Heart right ventricle (tissue), 16 donors: ENCODE results near the gene PKDCC. TPM values are rescaled to one million over a fixed set of nuclear protein-coding genes. Genes with fewer than 3 reads are reported as not detected.

Experiments
- ATAC-seq, 8 donors: fragments of 200-7000 bp; cut with Tn5 transposase; one replicate each; pipeline ENCODE4 v1.9.1; 2020; ENCODE audit warnings: mild to moderate bottlenecking in 8 of 8, moderate library complexity in 8 of 8, moderate number of reproducible peaks in 1 of 8
- DNase-seq, 2 donors: peaks; one replicate each; pipeline ENCODE4 v3.0.0-alpha.2; 2020
- H3K27ac ChIP-seq, 10 donors: fragments of 200-600 bp; sonication (generic) in 2 of 10; one replicate each; pipeline versions ENCODE4 v1.5.0 to v1.8.0; 2020 to 2022; ENCODE audit warnings: mild to moderate bottlenecking in 3 of 10
- H3K27me3 ChIP-seq, 7 donors: fragments of 200-600 bp; one replicate each; pipeline ENCODE4 v1.8.0; 2021 to 2022; ENCODE audit warnings: mild to moderate bottlenecking in 2 of 7
- H3K36me3 ChIP-seq, 9 donors: fragments of 200-600 bp; sonication (generic) in 1 of 9; one replicate each; pipeline versions ENCODE4 v1.5.0 to v1.8.0; 2020 to 2022; ENCODE audit warnings: mild to moderate bottlenecking in 2 of 9
- H3K4me1 ChIP-seq, 9 donors: fragments of 200-600 bp; sonication (generic) in 1 of 9; one replicate each; pipeline versions ENCODE4 v1.5.0 to v1.8.0; 2020 to 2022; ENCODE audit warnings: mild to moderate bottlenecking in 4 of 9
- H3K4me3 ChIP-seq, 10 donors: fragments of 200-600 bp; sonication (generic) in 2 of 10; one replicate each; pipeline versions ENCODE4 v1.5.0 to v1.8.0; 2020 to 2022; ENCODE audit warnings: mild to moderate bottlenecking in 7 of 10, moderate library complexity in 2 of 10
- H3K9me3 ChIP-seq, 11 donors: fragments of 200-600 bp in 10 of 11; sonication (generic) in 2 of 11; one replicate each; pipeline versions ENCODE4 v1.5.0 to v1.8.0; 2013 to 2022; ENCODE audit warnings: mild to moderate bottlenecking in 2 of 11, control low read depth in 1 of 11, moderate library complexity in 1 of 11
- CTCF ChIP-seq, 9 donors: fragments of 200-600 bp; sonication (generic) in 2 of 9; IDR thresholded peaks; one replicate each; pipeline versions ENCODE4 v1.5.0 to v1.8.0; 2021 to 2022; ENCODE audit warnings: antibody characterized with exemption in 9 of 9, mild to moderate bottlenecking in 5 of 9, moderate library complexity in 1 of 9
- WGBS, 2 donors: extraction: QIAGEN DNeasy Blood & Tissue Kit; methylation state at CpG; one replicate each; pipeline ENCODE4 v1.1.7; 2013; ENCODE audit warnings: inconsistent platforms in 1 of 2; 5-methylcytosine and 5-hydroxymethylcytosine counted together
- intact Hi-C, 10 donors: fragments of 100-400 bp; cut with DNase I; formaldehyde crosslinking; loops; one replicate each; pipeline versions ENCODE4 v1.11.1 to v1.14.2; 2022
- polyA plus RNA-seq, 2 donors: library from polyadenylated mRNA; stranded (reverse); fragments of 200-250 nt; gene quantifications; one replicate each; pipeline ENCODE4 v1.2.3, GENCODE V29; 2013
- total RNA-seq, 10 donors: library from RNA; stranded (reverse); fragmentation: NEBNext Ultra II Directional in 3 of 10; extraction: Animal tissue kit (Norgen Biotek cat#: 25700) in 3 of 10; gene quantifications; one replicate each; pipeline versions ENCODE4 v1.2.1 to v1.2.4, GENCODE V29; 2021 to 2023
- donor health status: Arrhythmogenic right ventricular cardiomyopathy.
- donor health status: ischemic (EF 13 %, LVEDD 7.1; RV severe dilation, severe dysfunction).
- donor health status: healthy with polysubstance abuse.
- donor health status: DM: no; HTN: yes; CAD: no.
- donor health status: DM: no; HTN: no; CAD: no.
- donor health status: ischemic (EF 25% LVEDD 6.9; RV normal size, moderate dysfunction).
- donor health status: ischemic (EF 25% LVEDD 5.7; RV mildly dilated, moderate dysfunction).
- donor health status: healthy.
- donor health status: DM: yes; HTN: yes; CAD: no.
- donor health status: Ischemic cardiomyopathy.
- donor health status: ischemic (EF 35%, LVEDD 5.7; RV mildly dilated, moderate dysfunction).
- donor health status: nonischemic (EF 11% LVEDD 7.7; RV severe dilation, severe dysfunction).
- donor health status: DM: yes; HTN: yes; CAD: no.
- donor health status: PGD.
- donor health status: ischemic (EF 29% LVEDD 5.4; RV normal size, mild dysfunction).
- donor health status: nonischemic (EF 23%, LVEDD 6.1; RV moderate dilation, normal function).

PKDCC gene
- total and polyA plus RNA-seq, 12 donors: 25.1 to 263 (median 51.4) TPM

GRCh38 chr2:42085706-42086487, 38.1 kb downstream of the PKDCC start:
- DNase-seq: no peak
- H3K27me3 ChIP-seq: no peaks in the 10 kb centered on the region
- H3K9me3 ChIP-seq: no peaks in the 10 kb centered on the region
- intact Hi-C loops: loop anchor here (1.0 to 5.0 kb wide), 7 partner anchors 215 to 234 kb away; no protein-coding TSS in a partner anchor
- WGBS, 2 donors: 67 to 75% methylated on average over 8 of the region's 8 CpGs
- H3K4me1 ChIP-seq: peaks cover 0 to 32% (median 7%) of the 10 kb centered on the region in 9 donors
- TF ChIP-seq CTCF (IDR thresholded peaks at IDR 0.05): no peak
- no peak overlapping the region for H3K4me3 ChIP-seq
- H3K36me3 ChIP-seq: no peaks in the 10 kb centered on the region
- H3K27ac ChIP-seq: no peak overlapping the region
- ATAC-seq: peak in 4 of 8 donors; percentile 5 to 20 (median 10)

GRCh38 chr2:42086500-42086953, 38.7 kb downstream of the PKDCC start:
- 19 to 20% methylated on average over 6 of the region's 6 CpGs for WGBS, 2 donors
- peaks cover 0 to 32% (median 7%) of the 10 kb centered on the region in 9 donors for H3K4me1 ChIP-seq
- H3K27me3 ChIP-seq: no peaks in the 10 kb centered on the region
- no peak overlapping the region for H3K27ac ChIP-seq
- TF ChIP-seq CTCF (IDR thresholded peaks at IDR 0.05): peak; percentile 50 to 88 (median 75)
- no peak overlapping the region for H3K4me3 ChIP-seq
- DNase-seq (peak in 1 of 2 donors; percentile 48), ATAC-seq (peak in 6 of 8 donors; percentile 52 to 74 (median 66))
- H3K9me3 ChIP-seq: no peaks in the 10 kb centered on the region
- intact Hi-C loops: loop anchor here (1.0 to 5.0 kb wide), 7 partner anchors 216 to 234 kb away; no protein-coding TSS in a partner anchor
- no peaks in the 10 kb centered on the region for H3K36me3 ChIP-seq

- no peak overlapping the region for H3K27ac ChIP-seq
- 94 to 95% methylated on average over 3 of the region's 3 CpGs for WGBS, 2 donors
- peaks cover 0 to 32% (median 7%) of the 10 kb centered on the region in 9 donors for H3K4me1 ChIP-seq
- DNase-seq (no peak), ATAC-seq (no peak)
- H3K4me3 ChIP-seq: no peak overlapping the region
- no peak for TF ChIP-seq CTCF (IDR thresholded peaks at IDR 0.05)
- H3K9me3 ChIP-seq: no peaks in the 10 kb centered on the region
- intact Hi-C loops: loop anchor here in 8 of 10 donors (2.0 to 5.0 kb wide), 4 partner anchors 216 to 235 kb away; no protein-coding TSS in a partner anchor
- H3K36me3 ChIP-seq: no peaks in the 10 kb centered on the region
- no peaks in the 10 kb centered on the region for H3K27me3 ChIP-seq
Observed at GRCh38 chr2:42087137-42087856, 39.5 kb downstream of the PKDCC start.

GRCh38 chr2:42087857-42088195, 40.0 kb downstream of the PKDCC start:
- intact Hi-C loops: loop anchor here in 8 of 10 donors (2.0 to 5.0 kb wide), 4 partner anchors 217 to 236 kb away; no protein-coding TSS in a partner anchor

More at GRCh38 chr2:42087857-42088195, 40.0 kb downstream of the PKDCC start:
- WGBS, 2 donors: 74 to 79% methylated on average over 2 of the region's 2 CpGs
- TF ChIP-seq CTCF (IDR thresholded peaks at IDR 0.05): no peak
- ATAC-seq: no peak
- Histone ChIP-seq H3K36me3 (no peaks in the 10 kb centered on the region), H3K27ac (no peak overlapping the region), H3K4me3 (no peak overlapping the region), H3K4me1 (peaks cover 0 to 32% (median 7%) of the 10 kb centered on the region in 9 donors), H3K27me3 (no peaks in the 10 kb centered on the region), H3K9me3 (no peaks in the 10 kb centered on the region)
- DNase-seq: no peak
